ENCODE data around the gene SMCR8.

Gene SMCR8

DNA sequence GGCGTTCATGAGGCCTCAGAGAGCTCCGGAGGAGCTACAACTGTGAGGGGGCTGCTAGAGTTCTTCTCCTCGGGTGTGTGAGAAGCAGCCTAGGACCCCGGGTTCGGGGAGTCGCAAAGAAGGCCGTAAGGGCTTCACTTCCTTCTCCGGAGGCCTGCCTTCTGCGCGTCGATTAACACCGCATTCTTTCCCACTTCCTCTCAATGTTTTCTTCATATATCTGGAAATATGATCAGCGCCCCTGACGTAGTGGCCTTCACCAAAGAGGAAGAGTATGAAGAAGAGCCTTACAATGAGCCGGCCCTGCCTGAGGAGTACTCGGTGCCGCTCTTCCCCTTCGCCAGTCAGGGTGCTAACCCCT lies 449 bp downstream of the SMCR8 start:
- Histone ChIP-seq H3K9me3 (ENCODE audit: severe bottlenecking) (no peaks in the 10 kb centered on the region), H3K4me3 (ENCODE audit: low read depth, low read length) (peak overlapping the region; percentile 91), H3K27ac (peak overlapping the region; percentile 90), H3K36me3 (peaks cover 66% of the 10 kb centered on the region), H3K27me3 (ENCODE audit: insufficient read depth, low read depth, severe bottlenecking) (no peaks in the 10 kb centered on the region)
- no peak for DNase-seq
- TF ChIP-seq, protein P1, sequence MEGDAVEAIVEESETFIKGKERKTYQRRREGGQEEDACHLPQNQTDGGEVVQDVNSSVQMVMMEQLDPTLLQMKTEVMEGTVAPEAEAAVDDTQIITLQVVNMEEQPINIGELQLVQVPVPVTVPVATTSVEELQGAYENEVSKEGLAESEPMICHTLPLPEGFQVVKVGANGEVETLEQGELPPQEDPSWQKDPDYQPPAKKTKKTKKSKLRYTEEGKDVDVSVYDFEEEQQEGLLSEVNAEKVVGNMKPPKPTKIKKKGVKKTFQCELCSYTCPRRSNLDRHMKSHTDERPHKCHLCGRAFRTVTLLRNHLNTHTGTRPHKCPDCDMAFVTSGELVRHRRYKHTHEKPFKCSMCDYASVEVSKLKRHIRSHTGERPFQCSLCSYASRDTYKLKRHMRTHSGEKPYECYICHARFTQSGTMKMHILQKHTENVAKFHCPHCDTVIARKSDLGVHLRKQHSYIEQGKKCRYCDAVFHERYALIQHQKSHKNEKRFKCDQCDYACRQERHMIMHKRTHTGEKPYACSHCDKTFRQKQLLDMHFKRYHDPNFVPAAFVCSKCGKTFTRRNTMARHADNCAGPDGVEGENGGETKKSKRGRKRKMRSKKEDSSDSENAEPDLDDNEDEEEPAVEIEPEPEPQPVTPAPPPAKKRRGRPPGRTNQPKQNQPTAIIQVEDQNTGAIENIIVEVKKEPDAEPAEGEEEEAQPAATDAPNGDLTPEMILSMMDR (IDR thresholded peaks at IDR 0.05; ENCODE audit: low read depth, low read length) = no peak

DNA sequence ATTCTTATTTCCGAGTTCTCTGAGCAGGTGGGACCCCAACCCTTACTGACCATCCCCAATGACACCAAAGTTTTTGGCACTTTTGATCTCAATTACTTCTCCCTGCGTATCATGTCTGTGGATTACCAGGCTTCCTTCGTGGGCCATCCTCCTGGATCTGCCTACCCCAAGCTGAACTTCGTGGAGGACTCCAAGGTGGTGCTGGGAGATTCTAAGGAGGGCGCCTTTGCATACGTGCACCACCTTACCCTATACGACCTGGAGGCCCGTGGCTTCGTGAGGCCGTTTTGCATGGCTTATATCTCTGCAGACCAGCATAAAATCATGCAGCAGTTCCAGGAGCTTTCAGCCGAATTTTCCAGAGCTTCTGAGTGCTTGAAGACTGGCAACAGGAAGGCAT lies 868 bp downstream of the SMCR8 start:
- DNase-seq = no peak
- TF ChIP-seq, protein P1 (IDR thresholded peaks at IDR 0.05; ENCODE audit: low read depth, low read length) = no peak
- H3K4me3 ChIP-seq (ENCODE audit: low read depth, low read length) = peak overlapping the region; percentile 91
- no peaks in the 10 kb centered on the region for H3K9me3 ChIP-seq (ENCODE audit: severe bottlenecking)
- no peak overlapping the region for H3K27ac ChIP-seq
- no peaks in the 10 kb centered on the region for H3K27me3 ChIP-seq (ENCODE audit: insufficient read depth, low read depth, severe bottlenecking)
- peaks cover 62% of the 10 kb centered on the region for H3K36me3 ChIP-seq

DNA sequence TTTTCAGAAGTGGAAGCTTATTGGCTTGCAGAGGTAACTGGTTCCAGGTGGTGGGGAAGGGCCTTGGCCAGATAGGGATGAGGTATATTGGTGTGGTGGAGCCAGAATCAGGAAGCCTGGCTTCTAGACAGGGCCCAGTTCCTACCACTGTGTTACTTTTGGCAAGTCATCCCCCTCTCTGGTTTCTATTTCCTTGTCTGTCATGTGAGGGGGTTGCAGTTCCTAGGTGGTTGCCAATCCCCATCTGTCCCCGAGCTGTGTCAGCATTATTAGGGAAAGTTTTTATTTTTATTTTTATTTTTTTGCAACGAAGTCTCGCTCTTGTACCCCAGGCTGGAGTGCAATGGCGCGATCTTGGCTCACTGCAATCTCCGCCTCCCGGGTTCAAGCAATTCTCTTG lies 3.0 kb downstream of the SMCR8 start:
- Histone ChIP-seq H3K27me3 (ENCODE audit: insufficient read depth, low read depth, severe bottlenecking) (no peaks in the 10 kb centered on the region), H3K27ac (no peak overlapping the region), H3K36me3 (peaks cover 46% of the 10 kb centered on the region), H3K4me3 (ENCODE audit: low read depth, low read length) (no peak overlapping the region), H3K9me3 (ENCODE audit: severe bottlenecking) (no peaks in the 10 kb centered on the region)
- no peak for DNase-seq
- TF ChIP-seq, protein P1 (IDR thresholded peaks at IDR 0.05; ENCODE audit: low read depth, low read length) = no peak

DNA sequence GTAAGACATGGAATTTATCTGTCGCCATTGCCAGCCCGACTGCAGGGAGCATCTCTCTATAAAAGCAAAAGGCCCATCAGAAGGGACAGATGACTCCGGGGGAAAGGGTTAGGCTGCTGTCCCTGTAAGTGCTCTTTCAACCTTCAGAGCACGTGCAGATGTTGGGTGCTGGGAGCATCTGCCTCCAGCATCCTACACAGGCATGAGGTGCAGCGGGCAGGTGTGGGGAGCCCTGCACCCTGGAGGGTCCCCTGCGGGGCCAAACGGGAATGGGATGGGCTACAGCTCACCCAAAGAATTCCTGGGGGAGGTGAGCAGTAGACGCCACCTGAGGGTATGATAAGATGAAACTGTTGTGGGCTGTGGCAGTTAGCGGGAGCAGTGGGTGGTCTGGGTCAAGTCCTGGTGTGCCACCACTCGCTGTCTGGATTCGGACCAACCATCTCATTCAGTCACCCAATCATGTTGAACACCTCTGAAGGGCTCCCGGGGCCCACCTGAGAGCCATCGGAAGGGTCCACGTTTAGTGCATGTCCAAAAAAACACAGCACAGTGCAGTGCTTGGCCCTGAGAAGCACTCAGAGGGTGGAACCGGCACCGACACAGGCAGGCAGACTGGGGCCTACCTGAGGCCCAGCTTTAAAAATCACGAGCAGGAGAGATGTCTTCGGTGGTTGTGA lies 3.8 kb downstream of the SMCR8 start:
- no peaks in the 10 kb centered on the region for H3K27me3 ChIP-seq (ENCODE audit: insufficient read depth, low read depth, severe bottlenecking)
- peaks cover 46% of the 10 kb centered on the region for H3K36me3 ChIP-seq
- TF ChIP-seq, protein P1 (IDR thresholded peaks at IDR 0.05; ENCODE audit: low read depth, low read length) = no peak
- H3K4me3 ChIP-seq (ENCODE audit: low read depth, low read length) = no peak overlapping the region
- DNase-seq = no peak
- H3K9me3 ChIP-seq (ENCODE audit: severe bottlenecking) = no peaks in the 10 kb centered on the region
- H3K27ac ChIP-seq = no peak overlapping the region

- H3K27me3 ChIP-seq (ENCODE audit: insufficient read depth, low read depth, severe bottlenecking) = no peaks in the 10 kb centered on the region
- peak; percentile 59 for DNase-seq
- H3K4me3 ChIP-seq (ENCODE audit: low read depth, low read length) = no peak overlapping the region
- H3K27ac ChIP-seq = no peak overlapping the region
- H3K9me3 ChIP-seq (ENCODE audit: severe bottlenecking) = no peaks in the 10 kb centered on the region
- peaks cover 54% of the 10 kb centered on the region for H3K36me3 ChIP-seq
- TF ChIP-seq, protein P1 (IDR thresholded peaks at IDR 0.05; ENCODE audit: low read depth, low read length) = peak; percentile 57
Measured at GRCh38 chr17:18319604-18320256, 4.6 kb downstream of the SMCR8 start.
